ENCODE results near the gene ADRA2C. TPM values are rescaled to one million over a fixed set of nuclear protein-coding genes. Genes with fewer than 3 reads are reported as not detected.

ADRA2C gene
- polyA plus RNA-seq, 1 experiment = not detected

DNA sequence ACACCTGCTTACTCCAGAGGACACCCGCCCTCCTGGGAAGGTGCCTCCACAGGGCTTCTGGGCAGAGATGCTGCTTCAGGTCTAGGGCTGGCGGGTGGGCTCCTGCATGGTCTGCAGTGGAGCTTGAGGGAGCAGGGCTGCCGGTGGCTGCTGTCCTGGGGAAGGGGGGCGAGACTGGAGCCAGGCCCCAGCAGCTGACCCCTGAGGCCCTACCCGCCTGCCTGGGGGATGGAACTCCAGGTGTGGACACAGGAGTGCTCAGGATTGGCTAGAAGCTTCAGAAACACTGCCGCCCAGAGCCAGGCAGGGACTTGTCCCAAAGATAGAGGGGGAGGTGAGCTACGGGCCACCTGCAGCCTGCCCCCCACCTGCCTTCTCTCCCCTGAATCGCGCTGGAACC is 33.0 kb upstream of the ADRA2C start:
- TF ChIP-seq, protein P1, sequence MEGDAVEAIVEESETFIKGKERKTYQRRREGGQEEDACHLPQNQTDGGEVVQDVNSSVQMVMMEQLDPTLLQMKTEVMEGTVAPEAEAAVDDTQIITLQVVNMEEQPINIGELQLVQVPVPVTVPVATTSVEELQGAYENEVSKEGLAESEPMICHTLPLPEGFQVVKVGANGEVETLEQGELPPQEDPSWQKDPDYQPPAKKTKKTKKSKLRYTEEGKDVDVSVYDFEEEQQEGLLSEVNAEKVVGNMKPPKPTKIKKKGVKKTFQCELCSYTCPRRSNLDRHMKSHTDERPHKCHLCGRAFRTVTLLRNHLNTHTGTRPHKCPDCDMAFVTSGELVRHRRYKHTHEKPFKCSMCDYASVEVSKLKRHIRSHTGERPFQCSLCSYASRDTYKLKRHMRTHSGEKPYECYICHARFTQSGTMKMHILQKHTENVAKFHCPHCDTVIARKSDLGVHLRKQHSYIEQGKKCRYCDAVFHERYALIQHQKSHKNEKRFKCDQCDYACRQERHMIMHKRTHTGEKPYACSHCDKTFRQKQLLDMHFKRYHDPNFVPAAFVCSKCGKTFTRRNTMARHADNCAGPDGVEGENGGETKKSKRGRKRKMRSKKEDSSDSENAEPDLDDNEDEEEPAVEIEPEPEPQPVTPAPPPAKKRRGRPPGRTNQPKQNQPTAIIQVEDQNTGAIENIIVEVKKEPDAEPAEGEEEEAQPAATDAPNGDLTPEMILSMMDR (IDR thresholded peaks at IDR 0.05; ENCODE audit: low read depth, low read length) = no peak
- no peak overlapping the region for H3K4me3 ChIP-seq (ENCODE audit: low read depth, low read length)
- H3K9me3 ChIP-seq (ENCODE audit: control insufficient read depth, insufficient read depth, low read length) = no peaks in the 10 kb centered on the region; the same call in 1 of the 2 replicates
- peaks cover 11% of the 10 kb centered on the region for H3K27me3 ChIP-seq (ENCODE audit: control insufficient read depth, insufficient read depth, low read length)
- CTCF ChIA-PET = interaction anchor here (1.7 kb wide), 1 partner anchor 14 kb away, joined by 5 read pairs; no protein-coding TSS in a partner anchor
- DNase-seq (ENCODE audit: low read depth, low spot score) = no peak
- H3K27ac ChIP-seq (ENCODE audit: low read depth, low read length) = no peak overlapping the region
- POLR2A ChIA-PET = no interaction called here

DNA sequence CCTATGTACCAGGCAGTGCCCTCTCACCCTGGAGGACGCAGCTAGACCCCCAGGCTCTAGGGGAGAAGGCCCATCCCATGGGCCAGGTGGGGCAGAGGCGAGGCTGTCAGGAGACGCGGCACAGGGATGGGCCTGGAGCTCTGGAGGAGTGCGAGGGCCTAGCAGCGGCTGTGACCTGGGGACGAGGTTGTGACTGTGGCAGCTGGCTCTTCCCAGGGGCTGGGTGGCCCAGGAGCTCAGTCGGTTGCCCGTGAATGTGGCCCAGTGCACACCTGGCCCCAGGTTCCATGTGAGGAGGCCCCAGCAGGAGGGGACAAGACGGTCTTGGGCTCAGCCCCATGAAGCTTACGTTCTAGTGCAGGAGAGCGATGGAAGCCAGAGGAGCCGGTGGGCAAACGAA is 31.0 kb upstream of the ADRA2C start:
- DNase-seq (ENCODE audit: low read depth, low spot score) = no peak
- POLR2A ChIA-PET = no interaction called here

DNA sequence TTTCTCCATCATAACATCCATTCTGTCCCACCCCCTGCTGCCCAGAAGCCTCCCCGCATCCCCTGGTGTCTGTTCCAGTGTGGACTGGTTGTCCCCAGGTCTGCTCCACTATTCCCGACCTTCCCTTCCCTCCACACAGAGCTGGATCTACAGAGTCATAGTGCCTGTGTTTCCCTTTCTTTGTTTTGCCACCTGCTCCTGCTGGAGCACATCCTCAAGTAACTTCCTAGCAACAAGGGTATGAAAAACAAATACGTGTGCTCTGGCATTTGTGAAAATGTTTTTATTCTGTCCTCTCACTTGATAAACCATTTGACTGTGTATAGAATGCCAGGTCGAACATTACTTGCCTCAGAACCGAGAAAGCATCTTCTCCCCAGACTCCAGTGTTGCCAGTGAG is 29.9 kb upstream of the ADRA2C start:
- H3K27ac ChIP-seq (ENCODE audit: low read depth, low read length) = no peak overlapping the region

More for the DNA sequence above, 31.0 kb upstream of the ADRA2C start:
- CTCF ChIA-PET = no interaction called here
- H3K9me3 ChIP-seq (ENCODE audit: control insufficient read depth, insufficient read depth, low read length) = no peaks in the 10 kb centered on the region; the same call in 1 of the 2 replicates
- peaks cover 7% of the 10 kb centered on the region for H3K27me3 ChIP-seq (ENCODE audit: control insufficient read depth, insufficient read depth, low read length)
- TF ChIP-seq, protein P1 (IDR thresholded peaks at IDR 0.05; ENCODE audit: low read depth, low read length) = no peak
- H3K4me3 ChIP-seq (ENCODE audit: low read depth, low read length) = no peak overlapping the region
- H3K27ac ChIP-seq (ENCODE audit: low read depth, low read length) = no peak overlapping the region

DNA sequence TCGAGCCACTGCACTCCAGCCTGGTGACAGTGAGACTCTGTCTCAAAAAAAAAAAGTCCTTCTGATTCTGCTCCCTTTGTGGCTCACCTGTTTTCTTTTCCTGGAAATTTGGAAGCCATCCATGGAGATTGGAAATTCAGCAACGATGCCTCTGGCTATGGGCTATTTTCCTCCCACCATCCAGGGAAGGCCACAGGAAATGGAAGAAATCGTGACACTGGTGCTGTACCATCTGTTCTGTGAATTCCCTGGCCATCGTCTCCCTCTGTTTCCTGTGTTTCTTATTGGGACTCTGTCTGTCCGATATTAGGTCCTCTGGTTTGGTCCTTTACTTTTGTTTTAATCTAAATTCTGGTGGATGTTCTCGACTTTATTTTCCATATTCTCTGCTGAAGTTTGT is 29.4 kb upstream of the ADRA2C start:
- CTCF ChIA-PET = no interaction called here
- H3K9me3 ChIP-seq (ENCODE audit: control insufficient read depth, insufficient read depth, low read length) = no peaks in the 10 kb centered on the region; the same call in 1 of the 2 replicates
- peaks cover 10% of the 10 kb centered on the region for H3K27me3 ChIP-seq (ENCODE audit: control insufficient read depth, insufficient read depth, low read length)
- no peak overlapping the region for H3K4me3 ChIP-seq (ENCODE audit: low read depth, low read length)
- no peak overlapping the region for H3K27ac ChIP-seq (ENCODE audit: low read depth, low read length)
- DNase-seq (ENCODE audit: low read depth, low spot score) = no peak
- TF ChIP-seq, protein P1 (IDR thresholded peaks at IDR 0.05; ENCODE audit: low read depth, low read length) = no peak
- POLR2A ChIA-PET = no interaction called here

More for the DNA sequence above, 29.9 kb upstream of the ADRA2C start:
- ChIA-PET CTCF (no interaction called here), POLR2A (no interaction called here)
- Histone ChIP-seq H3K4me3 (ENCODE audit: low read depth, low read length) (no peak overlapping the region), H3K9me3 (ENCODE audit: control insufficient read depth, insufficient read depth, low read length) (no peaks in the 10 kb centered on the region; the same call in 1 of the 2 replicates), H3K27me3 (ENCODE audit: control insufficient read depth, insufficient read depth, low read length) (peaks cover 10% of the 10 kb centered on the region)
- no peak for DNase-seq (ENCODE audit: low read depth, low spot score)
- TF ChIP-seq, protein P1 (IDR thresholded peaks at IDR 0.05; ENCODE audit: low read depth, low read length) = no peak

DNA sequence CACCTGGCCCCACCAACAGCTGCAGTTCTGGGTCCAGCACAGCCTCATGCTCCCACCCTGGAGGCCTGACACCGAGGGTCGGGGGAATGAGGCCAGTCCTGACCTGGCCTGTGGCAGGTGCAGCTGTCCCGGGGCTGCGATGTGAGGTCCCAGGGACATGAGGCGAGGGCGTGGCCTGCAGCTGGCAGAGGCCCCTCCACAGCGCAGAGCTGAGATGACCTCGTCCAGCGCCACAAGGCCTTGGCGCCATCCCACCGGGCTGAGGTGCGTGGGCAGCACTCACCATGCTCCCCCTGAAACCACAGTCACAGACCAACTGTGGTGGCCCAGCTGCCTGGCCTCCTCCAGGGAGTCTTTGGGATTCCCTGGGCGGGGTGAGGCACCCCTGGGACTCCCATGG is 26.6 kb upstream of the ADRA2C start:
- Histone ChIP-seq H3K9me3 (ENCODE audit: control insufficient read depth, insufficient read depth, low read length) (peaks cover 8% of the 10 kb centered on the region), H3K27ac (ENCODE audit: low read depth, low read length) (no peak overlapping the region), H3K4me3 (ENCODE audit: low read depth, low read length) (no peak overlapping the region), H3K27me3 (ENCODE audit: control insufficient read depth, insufficient read depth, low read length) (peaks cover 16% of the 10 kb centered on the region)
- ChIA-PET POLR2A (no interaction called here), CTCF (no interaction called here)
- no peak for DNase-seq (ENCODE audit: low read depth, low spot score)
- TF ChIP-seq, protein P1 (IDR thresholded peaks at IDR 0.05; ENCODE audit: low read depth, low read length) = no peak

Data from AG04450 (cell line).